KG1 (cell line): ENCODE results near the gene AKR1C1.
"Not testable (repeated sequence)": the region's sequence is repeated elsewhere in the genome, so short reads cannot be mapped to it uniquely, and the experiment has no call there.

Source experiments
- DNase-seq: peaks from one replicate; lab custom pipeline; 2025; lab: John Stamatoyannopoulos, UW

Gene AKR1C1

DNA sequence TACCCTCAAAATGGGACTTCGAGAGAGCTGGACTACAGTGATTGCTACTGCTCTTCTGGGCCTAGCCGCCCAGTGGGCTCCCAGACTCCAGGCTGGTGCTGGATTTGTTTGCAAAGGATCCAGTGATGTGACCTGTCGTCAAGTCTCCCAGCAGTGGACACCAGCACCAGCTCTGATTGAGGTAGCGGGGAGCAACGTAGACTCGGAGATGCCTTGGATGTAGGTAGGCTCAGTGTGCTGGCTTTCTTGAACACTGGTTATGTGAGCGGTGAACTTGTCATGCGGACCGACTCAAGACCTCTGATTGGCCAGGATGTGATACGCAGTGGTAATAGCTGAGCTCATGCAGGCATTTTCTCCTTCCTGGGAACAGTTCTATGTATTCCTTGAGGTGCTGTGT lies 21.0 kb downstream of the AKR1C1 start:
- DNase-seq: no peak

DNA sequence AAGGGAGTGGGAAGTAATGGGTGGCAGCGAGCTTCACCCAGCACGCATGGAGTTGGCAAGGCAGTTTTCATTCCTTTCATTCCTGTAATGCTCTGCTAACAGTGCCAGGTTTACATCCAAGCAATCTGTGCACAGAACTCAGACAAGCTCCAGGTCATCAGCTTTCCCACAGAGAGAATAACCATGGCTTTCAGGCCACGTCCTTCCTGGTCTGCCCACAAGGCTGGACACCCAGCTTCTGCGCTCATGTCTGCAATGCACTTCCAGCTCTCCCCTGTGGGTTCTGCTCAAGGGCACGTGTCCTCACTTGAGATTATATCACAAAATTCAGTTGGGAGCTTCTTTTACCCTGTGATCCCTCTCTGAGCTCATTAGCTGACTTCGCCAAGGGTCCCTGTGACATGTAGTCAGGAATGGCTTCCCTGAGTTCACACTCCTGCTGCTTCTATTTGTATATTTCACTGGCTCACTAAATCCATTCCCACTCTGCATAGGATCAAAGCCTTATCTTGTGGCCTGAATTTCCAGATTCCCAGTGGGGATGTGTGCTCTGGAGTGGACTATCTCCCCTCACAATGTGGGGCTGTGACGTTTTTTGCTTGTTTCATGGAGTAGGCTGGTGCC lies 21.9 kb downstream of the AKR1C1 start:
- no peak for DNase-seq

- DNase-seq: not testable (repeated sequence)
These were observed 24.9 kb downstream of the AKR1C1 start for GRCh38 chr10:4988000-4988641.

DNA sequence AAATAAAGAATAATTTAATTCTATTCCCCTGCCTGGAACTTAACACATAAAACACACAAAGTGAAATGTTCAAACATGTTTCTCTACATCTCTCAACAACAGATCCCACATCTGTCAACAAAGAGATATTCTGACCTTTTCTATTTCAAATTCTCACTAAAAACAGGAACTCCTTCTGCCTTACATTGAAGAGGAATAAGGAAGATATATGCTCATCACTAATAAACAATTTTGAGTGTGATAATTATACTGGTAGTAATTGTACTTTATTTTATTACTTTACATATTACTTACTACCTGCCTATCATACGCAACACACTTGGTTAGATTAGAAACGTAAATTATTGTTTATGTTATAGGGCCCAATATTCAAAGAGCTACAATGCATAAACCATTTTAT lies 27.0 kb downstream of the AKR1C1 start:
- no peak for DNase-seq

- not testable (repeated sequence) for DNase-seq
These were observed 28.2 kb downstream of the AKR1C1 start for GRCh38 chr10:4991463-4991862.

GRCh38 chr10:4992564-4992963 lies 29.3 kb downstream of the AKR1C1 start:
- not testable (repeated sequence) for DNase-seq

- not testable (repeated sequence) for DNase-seq
These were observed 31.0 kb downstream of the AKR1C1 start for GRCh38 chr10:4994260-4994659.

GRCh38 chr10:4998671-4999070 lies 35.5 kb downstream of the AKR1C1 start:
- DNase-seq: no peak

GRCh38 chr10:5002013-5002727 lies 39.0 kb downstream of the AKR1C1 start:
- DNase-seq: no peak

DNA sequence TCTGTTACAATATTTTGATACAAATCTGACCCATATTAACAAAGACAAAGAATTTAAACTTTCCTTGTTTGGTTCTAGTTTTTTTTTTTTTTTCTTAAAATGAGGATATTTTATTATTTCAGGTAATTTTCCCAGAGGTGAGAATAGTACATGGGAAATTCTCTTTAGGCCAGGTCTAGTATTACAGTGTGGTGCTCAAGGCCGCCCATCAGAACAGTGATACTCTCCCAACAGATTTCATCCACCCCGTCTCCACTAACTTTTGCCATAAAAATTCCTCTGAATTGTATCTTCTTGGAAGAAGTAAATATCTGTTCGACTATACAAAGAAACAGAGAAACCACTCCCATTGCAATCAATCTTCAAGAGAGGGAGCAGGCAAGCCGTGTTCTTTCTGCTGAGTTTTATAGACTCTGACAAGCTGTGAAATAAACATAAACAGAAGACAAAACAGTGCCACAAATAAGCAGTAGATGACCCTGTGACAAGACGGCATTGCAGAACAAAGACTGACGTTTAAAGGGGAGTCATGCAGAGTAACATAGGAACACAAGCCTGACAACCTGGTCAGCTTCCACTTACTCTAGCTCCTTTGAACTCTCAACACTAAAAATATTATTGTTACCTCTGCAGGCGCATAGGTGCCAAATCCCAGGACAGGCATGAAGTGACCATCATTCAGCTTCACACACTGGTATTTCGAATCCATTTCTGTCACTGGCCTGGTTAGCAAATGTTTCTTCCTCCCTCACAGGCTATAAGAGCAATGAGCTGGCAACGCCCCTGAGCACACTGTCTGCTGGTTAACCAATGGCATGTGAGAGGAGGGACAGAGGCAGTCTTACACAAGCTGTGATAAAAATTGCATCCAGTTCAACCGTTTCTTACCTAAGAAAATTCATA lies 40.2 kb downstream of the AKR1C1 start, which contains the start of gene AKR1C2:
AKR1C2 (minus strand) TSS at position 731 of the 903 bp plus-strand sequence; CDS start at position 709, 22 bp downstream.
- DNase-seq: not testable (repeated sequence)

DNA sequence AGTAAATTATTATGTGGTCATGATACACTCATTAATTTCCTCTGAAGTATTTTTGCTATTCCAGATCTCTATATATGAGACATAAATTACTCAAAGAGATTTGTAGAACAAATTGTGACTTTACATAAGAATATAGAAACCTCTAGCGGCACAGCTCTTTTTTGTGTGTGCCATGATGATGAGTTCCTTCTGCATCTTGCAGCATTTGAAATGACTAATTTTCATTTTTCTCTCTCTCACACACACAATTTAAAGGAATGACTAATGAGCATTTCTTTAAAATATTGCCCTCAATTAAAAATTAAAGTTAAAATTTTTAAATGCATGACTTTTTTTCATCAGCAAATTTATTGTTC lies 40.8 kb downstream of the AKR1C1 start:
- DNase-seq: not testable (repeated sequence)

DNA sequence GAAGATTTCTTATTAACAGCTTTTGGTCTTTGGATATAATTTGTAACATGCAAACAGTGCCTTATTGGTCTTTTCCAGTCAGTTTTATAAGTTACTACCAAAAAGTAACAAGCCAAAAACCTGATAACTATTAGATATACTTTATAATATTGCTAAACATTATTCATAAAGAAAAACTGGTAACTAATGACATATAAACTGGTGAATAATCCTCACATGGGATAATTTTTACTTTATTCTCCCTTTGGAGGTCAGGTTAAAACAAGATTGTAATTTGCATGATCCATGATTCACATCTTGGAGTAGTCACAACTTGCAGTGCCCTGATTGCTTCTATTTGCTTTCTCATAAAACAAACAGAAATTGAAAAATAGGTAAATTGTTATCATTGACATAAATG lies 41.3 kb downstream of the AKR1C1 start:
- not testable (repeated sequence) for DNase-seq

- DNase-seq: not testable (repeated sequence)
These were observed 45.8 kb downstream of the AKR1C1 start for GRCh38 chr10:5008857-5009548.

DNA sequence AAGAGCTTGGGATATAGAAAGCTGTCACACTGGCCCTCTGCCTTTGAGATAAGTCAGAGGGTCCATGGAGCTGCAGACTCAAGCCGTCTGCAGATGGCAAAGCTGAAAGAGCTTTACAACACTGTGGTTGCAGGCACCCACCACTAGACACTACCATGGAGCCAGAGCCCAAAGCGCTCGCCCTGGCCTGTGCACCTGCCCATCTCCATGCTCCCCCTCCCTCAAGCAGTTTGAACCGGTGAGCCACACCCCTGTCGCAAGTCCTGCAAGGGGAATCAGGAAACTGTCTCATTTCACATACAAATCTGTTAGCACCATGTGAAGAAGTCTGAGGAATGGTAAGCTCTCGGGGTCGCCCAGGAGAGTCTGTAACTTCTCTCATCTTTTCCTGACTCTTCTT lies 46.8 kb downstream of the AKR1C1 start:
- not testable (repeated sequence) for DNase-seq

DNA sequence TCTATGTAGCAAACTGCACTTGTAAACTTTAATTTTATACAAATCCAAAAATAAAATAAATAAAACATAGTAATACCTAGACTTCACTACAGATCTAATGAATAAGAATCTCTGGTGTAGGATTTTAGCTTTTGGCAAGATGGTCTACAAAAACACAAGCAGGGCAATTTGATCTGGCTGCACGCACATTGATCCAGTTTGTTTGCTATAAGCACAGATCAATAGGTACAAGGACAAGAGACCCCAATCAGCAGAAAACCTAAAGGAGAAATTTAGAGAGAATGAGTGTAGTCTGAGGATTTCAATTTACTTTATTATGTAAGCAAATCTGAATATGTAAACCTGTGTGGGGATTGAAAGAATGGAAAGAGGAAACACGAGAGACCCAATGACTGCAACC lies 48.2 kb downstream of the AKR1C1 start:
- not testable (repeated sequence) for DNase-seq

DNA sequence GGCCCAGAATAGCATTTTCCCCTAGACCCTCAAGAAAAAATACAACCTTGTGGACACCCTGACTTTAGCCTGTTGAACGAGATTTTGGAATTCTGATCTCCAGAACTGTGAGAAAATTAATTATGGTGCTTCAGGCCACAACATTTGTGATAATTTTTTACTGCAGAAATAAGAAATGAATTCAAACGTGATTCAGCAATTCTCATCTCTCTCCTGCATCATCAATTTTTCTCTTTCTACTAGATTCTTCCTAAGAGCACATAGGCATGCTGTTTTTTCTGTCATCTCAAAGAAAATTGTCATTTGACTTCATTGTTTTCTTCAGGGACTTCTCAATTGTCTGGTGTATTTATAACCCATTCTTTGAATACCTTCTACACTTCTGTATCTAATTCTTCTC lies 49.4 kb downstream of the AKR1C1 start:
- no peak for DNase-seq

DNA sequence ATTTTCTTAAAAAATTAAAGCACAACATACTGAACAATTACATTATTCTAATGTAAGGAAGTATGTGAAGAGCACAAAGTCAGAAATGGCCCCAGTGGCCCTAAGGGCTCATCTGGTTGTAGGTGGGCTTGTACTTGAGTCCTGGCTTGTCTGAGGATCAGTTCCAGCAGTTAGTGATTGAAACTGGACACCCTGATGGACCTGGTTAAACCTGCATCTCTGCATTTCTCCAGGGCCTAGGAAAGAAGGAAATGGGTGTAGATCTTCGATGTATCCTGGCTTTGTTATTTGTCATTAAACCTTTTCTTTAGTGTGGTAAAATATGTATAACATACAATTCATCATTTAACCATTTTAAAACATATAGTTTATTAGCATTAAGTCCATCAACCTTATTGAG lies 50.2 kb downstream of the AKR1C1 start:
- DNase-seq: no peak

- not testable (repeated sequence) for DNase-seq
These were observed 51.1 kb downstream of the AKR1C1 start for GRCh38 chr10:5014200-5014910.

DNA sequence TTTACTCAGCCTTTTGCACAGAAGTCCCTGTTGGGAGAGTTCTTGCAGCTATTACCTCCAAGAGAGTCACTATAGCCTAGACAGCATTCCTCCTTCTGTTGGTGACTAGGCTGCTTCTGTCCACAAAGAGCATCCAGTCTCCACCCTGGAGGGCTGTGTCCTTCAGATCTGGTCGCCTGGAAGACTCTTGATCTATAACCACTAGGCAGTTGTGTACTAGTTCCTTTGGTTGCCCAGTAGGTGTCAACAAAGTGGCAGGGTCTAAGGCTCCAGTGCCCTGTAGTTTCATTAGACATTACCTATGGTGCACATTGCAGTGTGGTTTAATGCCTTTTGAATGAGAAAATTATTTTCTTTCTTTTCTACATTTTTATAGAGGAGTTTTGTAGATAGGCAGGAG lies 51.7 kb downstream of the AKR1C1 start:
- DNase-seq: no peak

DNA sequence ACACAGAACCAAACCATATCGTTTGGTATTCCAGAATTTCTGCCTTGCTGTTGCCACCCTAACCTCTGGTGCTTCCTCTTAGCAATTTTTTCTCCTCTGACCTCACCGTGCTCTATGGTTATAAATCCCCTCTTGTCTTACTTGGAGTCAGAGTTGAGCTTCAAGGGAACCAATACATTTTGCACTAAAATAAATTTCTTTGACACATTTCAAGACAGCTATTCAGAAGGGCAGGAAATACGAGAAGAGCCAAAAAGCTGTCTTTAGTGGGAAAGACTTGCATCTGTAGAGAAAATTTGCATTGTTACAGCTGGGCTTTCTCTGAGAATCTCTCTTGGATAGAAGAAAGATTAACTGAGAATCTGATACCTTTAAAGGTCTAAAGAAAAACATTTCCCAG lies 54.9 kb downstream of the AKR1C1 start:
- DNase-seq: no peak
